Activated naive CD4-positive, alpha-beta T cell treated with anti-CD3 and anti-CD28 coated beads for 36 hours (primary cell): ENCODE measurements around the gene B3GNT5. TPM values are rescaled to one million over a fixed set of nuclear protein-coding genes. Genes with fewer than 3 reads are reported as not detected.

Source experiments
- CTCF ChIA-PET: fragments of 350-600 bp; sonication (Branson Sonifier 250); formaldehyde crosslinking; loops from one replicate; lab custom pipeline; 2021; ENCODE audit warnings: antibody characterized with exemption; lab: Charles Lee
- DNase-seq: peaks from one replicate; pipeline ENCODE4 v3.0.0-alpha.2; 2020
- H3K27ac Mint-ChIP-seq: one replicate; pipeline ENCODE4 v1.8.0; 2021; ENCODE audit warnings: mild to moderate bottlenecking, mixed read lengths
- H3K27me3 Mint-ChIP-seq: one replicate; pipeline ENCODE4 v1.8.0; 2021; ENCODE audit warnings: low read depth, mixed read lengths
- H3K36me3 Mint-ChIP-seq: one replicate; pipeline ENCODE4 v1.8.0; 2021; ENCODE audit warnings: low read depth, mixed read lengths
- H3K4me1 Mint-ChIP-seq: one replicate; pipeline ENCODE4 v1.8.0; 2021; ENCODE audit warnings: low read depth, mixed read lengths
- H3K4me3 Mint-ChIP-seq: one replicate; pipeline ENCODE4 v1.8.0; 2021; ENCODE audit warnings: mild to moderate bottlenecking, moderate library complexity, mixed read lengths
- H3K9me3 Mint-ChIP-seq: one replicate; pipeline ENCODE4 v1.8.0; 2021; ENCODE audit warnings: mixed read lengths
- intact Hi-C: fragments of 100-400 bp; cut with micrococcal nuclease; formaldehyde crosslinking; loops from one replicate; pipeline ENCODE4 v1.15.1; 2023
- total RNA-seq, 2 experiments: library from RNA; stranded (reverse); gene quantifications; one replicate each; pipeline ENCODE4 v1.2.3, GENCODE V29; 2021

The B3GNT5 gene
- total RNA-seq, 2 experiments from 2014 or later: 15.0 to 18.8 TPM

GRCh38 chr3:183233966-183234365 lies 19.1 kb upstream of the B3GNT5 start:
- no peak overlapping the region for H3K27ac Mint-ChIP-seq

DNA sequence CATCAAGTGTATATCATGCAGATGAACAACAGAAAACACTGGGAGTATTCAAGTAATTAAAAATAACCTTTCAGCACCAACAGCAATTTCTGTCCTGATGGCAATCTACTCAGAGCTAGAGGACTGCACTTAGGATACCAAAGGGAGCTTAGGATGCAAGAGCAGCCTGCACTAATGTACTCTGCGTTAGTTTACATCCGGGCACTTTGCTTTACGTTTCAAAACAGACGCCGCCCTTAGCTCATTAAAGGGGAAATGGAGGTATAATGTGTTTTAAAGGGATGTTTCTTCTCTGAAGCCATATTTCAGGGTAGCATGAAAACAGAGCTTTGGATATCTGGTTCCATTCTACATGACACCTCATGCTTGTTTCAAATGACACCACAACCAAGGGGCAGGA lies 14.0 kb upstream of the B3GNT5 start:
- peaks cover 6% of the 10 kb centered on the region for H3K27me3 Mint-ChIP-seq
- intact Hi-C loops: no loop called here

More at GRCh38 chr3:183233966-183234365, 19.1 kb upstream of the B3GNT5 start:
- CTCF ChIA-PET: no interaction called here
- Mint-ChIP-seq H3K27me3 (no peaks in the 10 kb centered on the region), H3K9me3 (no peaks in the 10 kb centered on the region), H3K4me3 (no peak overlapping the region), H3K4me1 (peaks cover 3% of the 10 kb centered on the region), H3K36me3 (no peaks in the 10 kb centered on the region)
- intact Hi-C loops: no loop called here
- DNase-seq: no peak

DNA sequence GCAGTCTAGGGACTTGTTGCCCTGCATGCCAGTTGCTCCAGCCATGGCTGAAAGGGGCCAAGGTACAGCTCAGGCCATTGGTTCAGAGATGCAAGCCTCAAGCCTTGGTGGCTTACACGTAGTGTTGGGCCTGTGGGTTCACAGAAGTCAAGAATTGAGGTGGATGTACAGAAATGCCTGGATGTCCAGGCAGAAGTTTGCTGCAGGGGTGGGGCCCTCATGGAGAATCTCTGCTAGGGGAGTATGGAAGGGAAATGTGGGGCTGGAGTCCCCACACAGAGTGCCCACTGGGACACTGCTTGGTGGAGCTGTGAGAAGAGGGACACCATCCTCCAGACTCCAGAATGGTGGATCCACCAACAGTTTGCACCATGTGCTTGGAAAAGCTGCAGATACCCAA lies 10.6 kb upstream of the B3GNT5 start:
- Mint-ChIP-seq H3K4me1 (peaks cover 9% of the 10 kb centered on the region), H3K36me3 (peaks cover 14% of the 10 kb centered on the region), H3K9me3 (peaks cover 25% of the 10 kb centered on the region), H3K4me3 (no peak overlapping the region), H3K27me3 (peaks cover 6% of the 10 kb centered on the region), H3K27ac (no peak overlapping the region)
- CTCF ChIA-PET: interaction anchor here (1.9 kb wide), 2 partner anchors 30 to 140 kb away, joined by 4 read pairs; no protein-coding TSS in a partner anchor
- DNase-seq: no peak
- intact Hi-C loops: no loop called here

More for the DNA sequence above, 14.0 kb upstream of the B3GNT5 start:
- H3K9me3 Mint-ChIP-seq: peaks cover 25% of the 10 kb centered on the region
- H3K27ac Mint-ChIP-seq: no peak overlapping the region
- CTCF ChIA-PET: interaction anchor here (0.6 to 1.2 kb wide), 4 partner anchors 14 to 87 kb away, joined by 3 to 4 read pairs (median 3); no protein-coding TSS in a partner anchor
- H3K4me1 Mint-ChIP-seq: peaks cover under 1% of the 10 kb centered on the region
- no peak overlapping the region for H3K4me3 Mint-ChIP-seq
- H3K36me3 Mint-ChIP-seq: peaks cover 14% of the 10 kb centered on the region
- no peak for DNase-seq

DNA sequence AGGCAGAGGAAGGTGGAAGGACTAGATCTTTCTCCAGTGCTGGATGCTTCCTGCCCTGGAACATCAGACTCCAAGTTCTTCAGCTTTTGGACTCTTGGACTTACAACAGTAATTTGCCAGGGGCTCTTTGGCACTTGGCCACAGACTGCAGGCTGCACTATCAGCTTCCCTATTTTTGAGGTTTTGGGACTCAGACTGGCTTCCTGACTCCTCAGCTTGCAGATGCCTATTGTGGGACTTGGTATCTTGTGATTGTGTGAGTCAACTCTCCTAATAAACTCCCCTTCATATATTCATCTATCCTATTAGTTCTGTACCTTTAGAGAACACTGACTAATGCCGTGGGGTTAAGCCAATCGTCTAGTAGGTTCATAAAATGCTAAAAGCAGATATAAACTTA lies 8.8 kb upstream of the B3GNT5 start:
- Mint-ChIP-seq H3K36me3 (peaks cover 14% of the 10 kb centered on the region), H3K4me3 (no peak overlapping the region), H3K4me1 (peaks cover 9% of the 10 kb centered on the region), H3K27me3 (peaks cover 6% of the 10 kb centered on the region), H3K9me3 (peaks cover 25% of the 10 kb centered on the region), H3K27ac (no peak overlapping the region)
- CTCF ChIA-PET: interaction anchor here (1.3 to 1.9 kb wide), 3 partner anchors 31 to 138 kb away, joined by 3 to 4 read pairs (median 4); no protein-coding TSS in a partner anchor
- no peak for DNase-seq
- intact Hi-C loops: no loop called here

- Mint-ChIP-seq H3K36me3 (peaks cover 14% of the 10 kb centered on the region), H3K27me3 (peaks cover 3% of the 10 kb centered on the region), H3K9me3 (peaks cover 25% of the 10 kb centered on the region), H3K4me1 (peaks cover 9% of the 10 kb centered on the region), H3K4me3 (no peak overlapping the region), H3K27ac (no peak overlapping the region)
- DNase-seq: no peak
- intact Hi-C loops: no loop called here
- CTCF ChIA-PET: no interaction called here
Measured at GRCh38 chr3:183244981-183245476, 8.0 kb upstream of the B3GNT5 start.

GRCh38 chr3:183247011-183247589 lies 6.0 kb upstream of the B3GNT5 start:
- Mint-ChIP-seq H3K4me3 (no peak overlapping the region), H3K9me3 (peaks cover 15% of the 10 kb centered on the region), H3K4me1 (peaks cover 9% of the 10 kb centered on the region), H3K36me3 (peaks cover 8% of the 10 kb centered on the region), H3K27ac (no peak overlapping the region), H3K27me3 (no peaks in the 10 kb centered on the region)
- CTCF ChIA-PET: no interaction called here
- DNase-seq: no peak
- intact Hi-C loops: no loop called here

GRCh38 chr3:183249006-183249718 lies 3.9 kb upstream of the B3GNT5 start:
- Mint-ChIP-seq H3K36me3 (no peaks in the 10 kb centered on the region), H3K9me3 (no peaks in the 10 kb centered on the region), H3K27me3 (no peaks in the 10 kb centered on the region), H3K4me3 (no peak overlapping the region), H3K4me1 (peaks cover 13% of the 10 kb centered on the region), H3K27ac (no peak overlapping the region)
- CTCF ChIA-PET: interaction anchor here (0.6 to 1.0 kb wide), 2 partner anchors 36 to 127 kb away, joined by 3 to 4 read pairs; no protein-coding TSS in a partner anchor
- no peak for DNase-seq
- intact Hi-C loops: no loop called here

GRCh38 chr3:183252118-183252782 lies 803 bp upstream of the B3GNT5 start:
- Mint-ChIP-seq H3K27me3 (no peaks in the 10 kb centered on the region), H3K9me3 (no peaks in the 10 kb centered on the region), H3K27ac (no peak overlapping the region), H3K36me3 (peaks cover 17% of the 10 kb centered on the region), H3K4me1 (peaks cover 23% of the 10 kb centered on the region), H3K4me3 (peak overlapping the region; percentile 67)
- DNase-seq: no peak
- CTCF ChIA-PET: interaction anchor here (1.0 to 3.9 kb wide), 6 partner anchors 24 to 134 kb away, joined by 3 to 18 read pairs (median 4); no protein-coding TSS in a partner anchor
- intact Hi-C loops: loop anchor here (1.0 to 5.0 kb wide), 2 partner anchors 75 to 130 kb away; no protein-coding TSS in a partner anchor

GRCh38 chr3:183253528-183254486 lies 754 bp downstream of the B3GNT5 start:
- peak; percentile 47 for DNase-seq
- Mint-ChIP-seq H3K4me3 (peak overlapping the region; percentile 76), H3K27ac (peak overlapping the region; percentile 75), H3K36me3 (peaks cover 26% of the 10 kb centered on the region), H3K27me3 (peaks cover 4% of the 10 kb centered on the region), H3K4me1 (peaks cover 30% of the 10 kb centered on the region), H3K9me3 (no peaks in the 10 kb centered on the region)
- CTCF ChIA-PET: interaction anchor here (0.7 to 3.9 kb wide), 10 partner anchors 12 to 132 kb away, joined by 3 to 18 read pairs (median 4); no protein-coding TSS in a partner anchor
- intact Hi-C loops: loop anchor here (1.0 to 5.0 kb wide), 6 partner anchors 12 to 128 kb away; no protein-coding TSS in a partner anchor

DNA sequence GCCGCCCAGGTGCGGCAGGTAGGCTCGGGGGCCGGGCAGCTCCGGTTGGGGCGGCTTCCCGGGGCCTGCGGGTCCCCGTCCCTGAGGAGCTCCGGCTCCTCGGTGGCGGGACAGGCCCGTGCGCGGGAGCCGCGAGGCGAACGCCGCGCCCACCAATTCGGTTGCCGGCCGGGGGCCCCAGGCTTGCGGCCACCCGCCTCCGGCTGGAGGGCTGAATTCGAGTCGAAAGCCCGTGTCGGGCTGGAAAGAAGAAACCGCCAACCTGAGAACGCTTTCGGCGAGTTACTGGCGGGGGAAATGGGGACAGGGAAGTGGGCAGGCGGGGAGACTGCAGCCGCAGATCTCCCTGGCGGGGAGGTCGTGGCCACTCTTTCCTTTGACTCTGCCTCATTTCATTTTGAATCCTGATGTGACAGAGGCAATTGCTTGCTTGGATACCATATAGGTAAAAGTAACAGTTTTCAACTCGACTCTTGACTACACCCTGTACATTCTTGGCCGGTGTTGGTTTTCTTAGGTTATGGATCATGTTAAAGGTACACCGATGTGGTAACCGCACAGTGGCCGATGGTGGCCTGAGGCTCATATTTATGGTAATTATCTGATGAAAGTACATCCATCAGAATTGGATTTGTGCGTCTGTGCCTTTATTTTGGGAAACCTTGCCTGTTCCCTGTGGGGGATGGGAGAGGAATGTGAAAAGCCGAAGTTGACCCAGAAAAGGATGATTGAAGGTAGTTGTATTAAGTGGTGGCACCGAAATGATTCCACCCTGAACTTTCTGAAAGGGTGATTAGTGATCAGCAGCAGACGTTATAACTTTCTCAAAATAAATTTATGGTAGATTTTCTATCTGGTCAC lies 1.7 kb downstream of the B3GNT5 start:
- Mint-ChIP-seq H3K27me3 (peaks cover 4% of the 10 kb centered on the region), H3K36me3 (peaks cover 31% of the 10 kb centered on the region), H3K4me1 (peaks cover 35% of the 10 kb centered on the region), H3K4me3 (peak overlapping the region; percentile 80), H3K27ac (peak overlapping the region; percentile 82), H3K9me3 (no peaks in the 10 kb centered on the region)
- CTCF ChIA-PET: interaction anchor here (1.4 to 3.9 kb wide), 3 partner anchors 11 to 127 kb away, joined by 7 to 18 read pairs (median 16); no protein-coding TSS in a partner anchor
- peak; percentile 30 for DNase-seq
- intact Hi-C loops: loop anchor here (1.0 to 5.0 kb wide), 2 partner anchors 53 to 73 kb away; no protein-coding TSS in a partner anchor
